Posterior vena cava (tissue), 2 donors: ENCODE measurements around the gene ZBP1. TPM values are rescaled to one million over a fixed set of nuclear protein-coding genes. Genes with fewer than 3 reads are reported as not detected.

ENCODE experiments used
- DNase-seq: peaks from one replicate; pipeline ENCODE4 v3.0.0-alpha.2; 2020; ENCODE audit warnings: low spot score
- intact Hi-C, 2 donors: fragments of 100-400 bp; cut with DNase I; formaldehyde crosslinking; loops; one replicate each; pipeline versions ENCODE4 v1.14.1 to v1.14.2; 2022 to 2023
- total RNA-seq, 2 donors: library from RNA; stranded (reverse); fragmentation: NEBNext Ultra II Directional; extraction: Animal tissue kit (Norgen Biotek cat#: 25700); gene quantifications; one replicate each; pipeline ENCODE4 v1.2.1, GENCODE V29; 2021
- donor health status: DM: yes; HTN: yes; CAD: no.
- donor health status: DM: yes; HTN: yes; CAD: no.

The ZBP1 gene
- total RNA-seq, 2 donors from 2014 or later, result 0.24 to 0.37 TPM

GRCh38 chr20:57592263-57593092 is 27.7 kb downstream of the ZBP1 start:
- intact Hi-C loops, result loop anchor here (2.0 to 10.0 kb wide), 3 partner anchors 75 to 208 kb away; no protein-coding TSS in a partner anchor
- DNase-seq, result no peak

GRCh38 chr20:57591289-57592229 is 28.7 kb downstream of the ZBP1 start:
- intact Hi-C loops, result loop anchor here (2.0 to 10.0 kb wide), 3 partner anchors 74 to 207 kb away; no protein-coding TSS in a partner anchor
- no peak for DNase-seq

GRCh38 chr20:57590485-57591288 is 29.5 kb downstream of the ZBP1 start:
- DNase-seq, result no peak
- intact Hi-C loops, result loop anchor here (5.0 to 10.0 kb wide), 2 partner anchors 73 to 206 kb away; no protein-coding TSS in a partner anchor

GRCh38 chr20:57589728-57590484 is 30.3 kb downstream of the ZBP1 start:
- intact Hi-C loops, result loop anchor here (5.0 to 10.0 kb wide), 3 partner anchors 63 to 205 kb away; partner anchors contain the start of gene CTCFL (in 1 of the 2)
- no peak for DNase-seq

- intact Hi-C loops, result loop anchor here (5.0 to 10.0 kb wide), 2 partner anchors 62 to 204 kb away; partner anchors contain the start of gene CTCFL (in 1 of the 2)
- DNase-seq, result no peak
Measured at GRCh38 chr20:57589123-57589727, 31.0 kb downstream of the ZBP1 start.

GRCh38 chr20:57588596-57588995 is 31.6 kb downstream of the ZBP1 start:
- DNase-seq, result no peak

GRCh38 chr20:57587989-57588377 is 32.2 kb downstream of the ZBP1 start:
- intact Hi-C loops, result loop anchor here (5.0 to 10.0 kb wide), 2 partner anchors 61 to 203 kb away; partner anchors contain the start of gene CTCFL (in 1 of the 2)

More at GRCh38 chr20:57588596-57588995, 31.6 kb downstream of the ZBP1 start:
- intact Hi-C loops, result loop anchor here (5.0 to 10.0 kb wide), 2 partner anchors 61 to 204 kb away; partner anchors contain the start of gene CTCFL (in 1 of the 2)

GRCh38 chr20:57587278-57587988 is 32.8 kb downstream of the ZBP1 start:
- DNase-seq, result no peak
- intact Hi-C loops, result loop anchor here (5.0 to 10.0 kb wide), 2 partner anchors 60 to 203 kb away; partner anchors contain the start of gene CTCFL (in 1 of the 2)

More at GRCh38 chr20:57587989-57588377, 32.2 kb downstream of the ZBP1 start:
- no peak for DNase-seq

GRCh38 chr20:57586943-57587277 is 33.3 kb downstream of the ZBP1 start:
- intact Hi-C loops, result loop anchor here (5.0 to 10.0 kb wide), 2 partner anchors 60 to 202 kb away; partner anchors contain the start of gene CTCFL (in 1 of the 2)
- no peak for DNase-seq

- no peak for DNase-seq
- intact Hi-C loops, result loop anchor here (5.0 to 10.0 kb wide), 2 partner anchors 59 to 202 kb away; partner anchors contain the start of gene CTCFL (in 1 of the 2)
Measured at GRCh38 chr20:57586370-57586793, 33.8 kb downstream of the ZBP1 start.

GRCh38 chr20:57585466-57586213 is 34.6 kb downstream of the ZBP1 start:
- no peak for DNase-seq
- intact Hi-C loops, result loop anchor here (5.0 to 10.0 kb wide), 2 partner anchors 58 to 201 kb away; partner anchors contain the start of gene CTCFL (in 1 of the 2)

- intact Hi-C loops, result loop anchor here (5.0 to 10.0 kb wide), 3 partner anchors 58 to 448 kb away; partner anchors contain the start of gene CTCFL (in 1 of the 2)
- no peak for DNase-seq
Measured at GRCh38 chr20:57584768-57585461, 35.3 kb downstream of the ZBP1 start.

GRCh38 chr20:57583289-57584257 is 36.7 kb downstream of the ZBP1 start:
- intact Hi-C loops, result loop anchor here in 1 of 2 donors (5.0 to 10.0 kb wide), 2 partner anchors 199 to 446 kb away; no protein-coding TSS in a partner anchor
- no peak for DNase-seq
